HG03571 (cell line): Measurements from ENCODE around the gene GPC5.
"Not testable (repeated sequence)": the region's sequence is repeated elsewhere in the genome, so short reads cannot be mapped to it uniquely, and the experiment has no call there.

Experiments used
- ATAC-seq: cut with Tn5 transposase; IDR thresholded peaks from one replicate; pipeline ENCODE4 v1.9.1; 2021; ENCODE audit not compliant: unreplicated experiment

Gene GPC5

GRCh38 chr13:92224825-92225224 lies 826.4 kb downstream of the GPC5 start:
- ATAC-seq, result no peak

GRCh38 chr13:92225861-92226260 lies 827.4 kb downstream of the GPC5 start:
- no peak for ATAC-seq

GRCh38 chr13:92232871-92233270 lies 834.5 kb downstream of the GPC5 start:
- ATAC-seq, result no peak

DNA sequence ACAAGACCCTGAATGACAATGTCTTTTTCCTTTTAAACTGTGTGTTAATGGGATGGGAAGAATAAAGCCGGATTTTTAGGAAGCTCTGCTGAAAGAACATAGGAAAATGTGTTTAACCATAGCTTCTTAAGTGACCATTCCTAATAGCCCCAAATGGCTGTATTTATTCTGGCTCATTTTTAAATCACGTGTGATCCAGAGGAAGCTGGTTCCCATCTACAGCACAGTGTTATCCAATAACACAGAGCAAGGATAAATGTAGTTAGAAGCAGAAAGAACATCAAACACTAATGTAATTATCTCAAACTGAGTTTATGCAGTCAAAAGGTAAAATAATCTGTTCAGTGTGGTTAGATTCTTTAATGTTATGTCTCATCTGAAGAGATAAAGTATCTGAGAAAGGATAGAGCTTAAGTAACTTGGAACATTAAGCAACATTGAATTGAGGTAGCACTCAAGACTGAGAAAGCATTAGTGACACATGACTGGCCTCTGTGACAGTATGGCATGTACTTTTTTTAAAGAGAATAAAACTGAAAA lies 853.3 kb downstream of the GPC5 start:
- no peak for ATAC-seq

DNA sequence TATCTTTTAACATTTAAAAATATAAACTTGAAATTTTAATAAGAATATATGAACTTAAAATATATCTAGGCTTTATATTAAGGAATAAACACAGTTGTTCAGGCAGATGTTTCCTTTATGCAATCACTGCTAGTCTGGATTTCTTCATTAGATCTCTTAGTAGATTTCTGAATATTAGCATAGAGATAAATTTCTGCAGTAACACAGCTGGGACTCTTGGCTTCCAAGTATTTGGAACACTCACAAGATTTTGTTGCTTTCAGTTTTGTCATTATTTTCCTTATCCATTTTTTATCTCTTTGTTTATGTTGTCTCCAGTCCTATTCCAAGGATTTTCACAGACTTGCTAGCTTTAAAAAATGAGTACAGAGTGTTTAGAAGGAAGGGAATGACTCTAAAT lies 857.1 kb downstream of the GPC5 start:
- ATAC-seq, result no peak

DNA sequence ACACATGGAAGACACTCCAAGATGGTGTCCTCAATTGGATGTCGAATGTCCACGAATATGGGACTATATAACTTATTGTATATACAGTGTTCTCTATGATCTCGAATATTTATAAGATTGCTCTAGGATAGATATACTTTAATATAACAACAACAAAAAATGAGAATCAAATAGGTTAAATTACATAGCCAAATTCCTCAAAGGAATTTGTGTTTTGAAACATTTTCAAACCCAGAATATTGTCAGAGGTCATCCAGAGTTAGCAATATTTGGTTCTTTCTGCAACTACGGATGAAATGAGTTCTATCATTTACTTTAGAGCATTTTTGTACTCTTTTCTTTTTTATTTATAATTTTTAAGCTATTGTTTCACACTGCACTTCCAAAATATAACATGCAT lies 857.8 kb downstream of the GPC5 start:
- no peak for ATAC-seq

- no peak for ATAC-seq
Measured at GRCh38 chr13:92259046-92259445, 860.6 kb downstream of the GPC5 start.

DNA sequence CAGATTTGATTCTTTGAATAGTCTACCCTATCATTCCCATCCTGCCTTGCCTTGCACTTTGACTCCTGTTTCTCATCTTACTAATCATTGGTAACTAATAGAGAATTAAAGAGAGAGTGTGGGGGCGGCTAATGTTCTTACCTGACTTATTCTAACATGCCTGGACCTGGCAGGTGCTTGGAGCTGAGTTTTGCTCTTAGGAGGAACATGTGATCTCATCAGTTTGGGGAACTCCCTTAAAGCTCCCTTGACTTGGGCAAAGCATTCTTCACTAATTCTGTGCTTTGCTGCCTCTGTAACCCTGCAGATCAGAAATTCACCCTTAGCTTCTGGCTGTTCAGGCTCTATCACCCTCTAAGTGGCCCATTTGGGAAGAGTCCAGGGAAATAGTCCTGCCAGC lies 861.1 kb downstream of the GPC5 start:
- no peak for ATAC-seq

GRCh38 chr13:92260363-92260762 lies 861.9 kb downstream of the GPC5 start:
- ATAC-seq, result no peak

- no peak for ATAC-seq
Measured at GRCh38 chr13:92262100-92262788, 863.8 kb downstream of the GPC5 start.

DNA sequence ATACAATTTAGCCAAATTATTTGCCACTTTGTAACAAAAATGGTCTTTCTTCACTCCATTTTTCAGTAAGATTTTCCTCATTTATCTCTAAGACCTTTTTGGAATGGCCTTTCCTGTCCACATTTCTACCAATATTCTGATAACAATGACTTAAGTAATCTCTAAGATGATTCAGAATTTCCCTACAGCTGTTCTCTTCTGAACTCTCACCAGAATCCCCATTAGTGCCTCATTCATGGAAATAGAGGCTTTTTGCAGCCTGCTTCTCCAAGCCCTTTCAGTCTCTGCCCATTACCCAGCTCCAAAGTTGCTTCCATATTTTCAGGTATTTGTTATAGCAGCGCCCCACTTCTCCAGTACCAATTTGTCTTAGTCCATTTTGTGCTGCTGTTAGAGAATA lies 867.0 kb downstream of the GPC5 start:
- no peak for ATAC-seq

DNA sequence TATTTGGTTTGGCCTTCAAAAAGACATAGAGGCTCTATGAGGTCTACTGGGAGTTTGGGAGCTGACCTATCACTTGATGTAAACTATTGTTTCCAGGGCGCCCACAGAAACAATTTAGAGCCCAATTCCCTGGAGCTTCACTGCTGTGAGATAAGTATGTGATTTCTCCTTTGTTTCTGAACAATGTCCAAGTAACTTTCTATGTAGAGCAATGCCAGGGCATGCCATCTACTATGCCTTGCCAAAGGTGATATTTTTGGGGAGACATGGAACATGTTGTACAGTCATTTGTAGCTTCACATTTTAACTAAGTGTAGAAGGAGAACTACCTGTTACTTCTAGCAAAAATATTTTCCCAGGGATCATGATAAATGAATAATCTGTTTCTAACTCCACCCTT lies 872.6 kb downstream of the GPC5 start:
- no peak for ATAC-seq

GRCh38 chr13:92272177-92272576 lies 873.8 kb downstream of the GPC5 start:
- no peak for ATAC-seq

DNA sequence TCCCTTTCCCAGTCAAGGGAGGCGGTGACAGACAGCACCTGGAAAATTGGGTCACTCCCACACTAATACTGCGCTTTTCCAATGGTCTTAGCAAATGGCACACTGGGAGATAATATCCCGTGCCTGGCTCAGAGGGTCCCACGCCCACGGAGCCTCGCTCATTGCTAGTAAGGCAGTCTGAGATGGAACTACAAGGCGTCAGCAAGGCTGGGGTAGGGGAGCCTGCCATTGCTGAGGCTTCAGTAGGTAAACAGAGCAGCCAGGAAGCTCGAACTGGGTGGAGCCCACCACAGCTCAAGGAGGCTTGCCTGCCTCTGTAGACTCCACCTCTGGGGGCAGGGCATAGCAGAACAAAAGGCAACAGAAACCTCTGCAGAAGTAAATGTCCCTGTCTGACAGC lies 882.6 kb downstream of the GPC5 start:
- ATAC-seq, result not testable (repeated sequence)

DNA sequence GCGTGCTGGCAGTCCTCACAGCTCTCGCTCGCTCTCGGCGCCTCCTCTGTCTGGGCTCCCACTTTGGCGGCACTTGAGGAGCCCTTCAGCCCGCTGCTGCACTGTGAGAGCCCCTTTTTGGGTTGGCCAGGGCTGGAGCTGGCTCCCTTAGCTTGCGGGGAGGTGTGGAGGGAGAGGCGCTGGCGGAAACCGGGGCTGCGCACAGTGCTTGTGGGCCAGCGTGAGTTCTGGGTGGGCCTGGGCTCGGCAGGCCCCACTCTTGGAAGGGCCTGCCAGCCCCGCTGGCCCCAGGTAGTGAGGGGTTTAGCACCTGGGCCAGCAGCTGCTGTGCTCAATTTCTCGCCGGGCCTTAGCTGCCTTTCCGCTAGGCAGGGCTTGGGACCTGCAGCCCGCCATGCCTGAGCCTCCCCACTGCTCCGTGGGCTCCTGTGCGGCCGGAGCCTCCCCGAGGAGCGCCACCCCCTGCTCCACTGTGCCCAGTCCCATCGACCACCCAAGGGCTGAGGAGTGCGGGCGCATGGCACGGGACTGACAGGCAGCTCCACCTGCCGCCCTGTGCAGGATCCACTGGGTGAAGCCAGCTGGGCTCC lies 892.4 kb downstream of the GPC5 start:
- ATAC-seq, result not testable (repeated sequence)

- not testable (repeated sequence) for ATAC-seq
Measured at GRCh38 chr13:92294533-92294932, 896.1 kb downstream of the GPC5 start.

- not testable (repeated sequence) for ATAC-seq
Measured at GRCh38 chr13:92296154-92296671, 897.8 kb downstream of the GPC5 start.

- no peak for ATAC-seq
Measured at GRCh38 chr13:92297971-92298942, 899.8 kb downstream of the GPC5 start.

- no peak for ATAC-seq
Measured at GRCh38 chr13:92300651-92301050, 902.2 kb downstream of the GPC5 start.

DNA sequence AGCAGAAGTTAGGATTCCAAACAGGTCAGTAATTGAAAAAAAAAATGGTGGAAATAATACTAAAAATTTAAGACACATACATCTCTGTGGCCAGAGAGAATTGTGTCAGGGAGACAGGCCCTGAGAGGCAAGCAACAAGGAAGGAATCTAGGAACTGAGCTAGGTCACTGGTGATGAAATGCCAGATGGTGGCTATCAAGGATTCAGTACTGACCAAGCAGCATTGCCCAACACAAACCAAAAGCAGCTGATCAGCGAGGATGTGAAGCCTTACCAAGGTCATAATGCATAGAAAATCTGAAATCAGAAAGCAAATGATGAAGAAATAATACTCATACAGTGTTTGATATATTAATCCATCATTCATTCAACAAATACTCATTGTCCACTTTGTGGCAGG lies 905.0 kb downstream of the GPC5 start:
- no peak for ATAC-seq

DNA sequence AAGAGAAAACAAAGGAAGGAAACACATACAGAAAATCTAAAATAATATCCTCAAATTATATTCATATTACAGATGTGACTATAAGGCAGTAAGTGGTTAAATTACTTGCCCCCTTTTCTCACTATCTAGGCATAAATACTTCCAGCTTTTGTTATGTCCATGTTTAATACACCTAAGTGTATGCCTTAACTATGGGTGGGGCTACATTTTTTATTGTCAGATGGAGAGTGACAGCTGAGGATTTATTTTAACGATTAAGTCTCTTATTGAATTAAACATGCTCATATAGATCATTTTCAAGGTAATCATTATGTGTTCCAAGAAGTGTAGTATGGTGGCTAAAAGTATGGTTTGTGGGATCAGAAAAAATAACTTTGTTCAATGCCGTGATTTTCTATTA lies 909.3 kb downstream of the GPC5 start:
- no peak for ATAC-seq
